NCI-H2196 (cell line): ENCODE results near the gene CSE1L.
"Not testable (repeated sequence)": the region's sequence is repeated elsewhere in the genome, so short reads cannot be mapped to it uniquely, and the experiment has no call there.

Experiments used
- DNase-seq: peaks from one replicate; lab custom pipeline; 2025; ENCODE audit not compliant: unreplicated experiment; lab: John Stamatoyannopoulos, UW

The CSE1L gene

DNA sequence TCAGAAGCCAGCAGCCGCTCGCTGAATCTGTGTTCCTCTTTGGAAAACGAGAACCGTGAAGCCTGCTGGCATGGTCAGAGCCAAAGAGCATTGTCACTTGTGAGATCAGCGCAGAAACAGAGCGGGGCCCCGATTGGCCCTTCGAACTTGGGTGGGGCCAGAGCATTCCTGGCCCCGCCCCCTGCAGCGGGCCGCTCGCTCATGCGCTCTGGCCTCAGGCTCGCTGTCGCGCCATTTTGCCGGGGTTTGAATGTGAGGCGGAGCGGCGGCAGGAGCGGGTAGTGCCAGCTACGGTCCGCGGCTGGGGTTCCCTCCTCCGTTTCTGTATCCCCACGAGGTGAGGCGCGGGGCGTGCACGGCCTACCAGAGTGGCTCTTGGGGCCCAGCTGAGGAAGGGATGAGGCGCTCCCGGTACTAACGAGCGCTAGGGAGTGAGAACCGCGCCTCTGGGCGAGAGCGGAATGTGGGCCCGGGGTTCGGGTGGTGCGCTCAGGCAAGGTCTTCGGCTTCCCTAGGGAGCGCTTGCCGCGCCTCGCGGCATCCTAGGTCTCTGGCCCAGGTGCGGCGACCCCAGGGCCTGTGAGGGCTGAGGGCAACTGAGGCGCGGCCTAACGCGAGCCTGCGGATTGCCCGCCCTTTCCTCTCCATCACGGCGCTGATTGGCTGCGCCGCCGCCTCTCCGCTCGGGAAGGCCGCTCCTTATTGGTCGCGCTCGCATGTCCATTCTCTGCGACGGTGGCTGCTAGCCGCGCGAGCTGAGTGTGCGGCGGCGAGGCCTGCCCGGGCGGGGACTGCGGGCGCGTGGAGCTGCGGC, at the start of gene CSE1L:
TSS of gene CSE1L (plus strand) at position 226 of the 814 bp plus-strand sequence. CDS start 12,152 bp downstream, outside the sequence.
- DNase-seq = peak; percentile 95

DNA sequence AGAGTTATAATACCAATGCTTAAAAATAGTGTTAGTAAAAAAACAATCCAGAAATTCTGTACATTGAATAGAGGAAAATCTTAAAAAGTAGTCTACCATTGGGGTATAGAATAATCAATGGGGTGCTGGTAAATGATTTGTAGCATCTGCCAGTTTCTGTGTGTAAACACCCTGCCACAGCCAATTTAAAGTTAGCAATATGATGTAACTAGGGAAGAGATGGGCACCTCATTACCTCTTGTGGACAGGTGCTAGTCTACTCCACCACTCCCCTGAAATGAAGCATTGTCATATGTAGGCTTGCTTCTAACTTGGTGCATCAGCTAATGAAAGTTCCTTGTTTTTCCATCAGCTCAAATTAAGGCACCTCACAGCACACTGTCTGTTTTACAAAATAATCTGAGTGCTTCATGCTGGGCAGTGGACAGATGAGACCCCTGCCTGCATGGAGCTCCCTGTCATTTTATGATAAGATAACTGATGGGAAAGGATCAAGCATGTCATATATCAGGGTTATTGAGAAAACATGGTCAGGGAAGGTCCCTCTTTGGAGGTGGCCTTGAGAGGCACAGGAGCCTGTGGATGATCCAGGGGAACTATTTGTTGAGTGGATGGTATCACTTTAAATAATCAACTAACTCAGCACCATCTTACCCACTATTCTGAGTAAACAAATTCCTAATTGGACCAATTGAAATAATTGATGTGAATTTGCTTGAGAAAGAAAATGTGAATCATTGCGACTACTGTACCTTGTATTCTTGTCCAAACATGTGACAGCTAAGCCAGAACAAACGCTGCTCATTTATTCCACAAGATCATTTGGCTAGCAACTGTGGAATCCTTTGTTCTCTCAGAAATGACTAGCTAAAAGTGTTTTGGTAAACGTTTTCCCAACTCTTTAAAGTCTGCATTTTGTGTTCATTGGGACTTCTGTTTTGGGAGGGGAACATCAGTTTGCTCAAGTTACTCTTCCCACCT, 45.9 kb upstream of the CSE1L start:
- no peak for DNase-seq

DNA sequence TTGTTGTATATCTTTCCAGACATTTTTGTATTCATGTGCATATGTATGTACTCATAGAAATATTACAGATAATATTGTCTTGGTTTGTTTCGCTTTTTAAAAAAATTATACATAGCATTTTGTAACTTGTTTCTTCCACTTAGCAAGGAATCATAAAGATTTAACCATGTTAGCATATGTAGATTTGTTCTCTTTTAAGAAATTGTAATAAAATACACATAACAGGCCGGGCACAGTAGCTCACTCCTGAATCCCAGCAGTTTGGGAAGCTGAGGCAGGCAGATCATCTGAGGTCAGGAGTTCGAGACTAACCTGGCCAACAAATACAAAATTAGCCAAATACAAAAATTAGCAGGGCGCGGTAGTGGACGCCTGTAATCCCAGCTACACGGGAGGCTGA, 44.4 kb upstream of the CSE1L start:
- no peak for DNase-seq

- DNase-seq = no peak
Measured at GRCh38 chr20:49006446-49006980, 39.6 kb upstream of the CSE1L start.

GRCh38 chr20:49009899-49010631, 36.0 kb upstream of the CSE1L start:
- no peak for DNase-seq

DNA sequence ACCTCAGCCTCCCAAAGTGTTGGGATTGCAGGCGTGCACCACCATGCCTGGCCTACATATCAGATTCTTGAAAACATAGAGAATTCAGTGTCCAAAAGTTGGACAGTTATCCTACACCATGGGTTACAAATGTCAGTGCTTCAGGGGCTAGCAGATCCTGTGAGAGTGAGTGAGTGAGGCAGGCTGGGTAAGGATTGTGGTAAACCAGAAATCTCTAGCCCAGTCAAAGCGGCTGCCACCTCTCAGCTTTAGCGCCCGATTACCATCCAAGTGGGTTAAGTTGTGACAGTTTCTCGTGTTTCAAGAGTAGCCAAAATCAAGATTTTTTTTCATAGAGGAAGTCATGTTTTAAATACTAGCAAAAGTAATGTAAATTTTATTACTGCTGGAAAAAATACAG, 21.9 kb upstream of the CSE1L start:
- no peak for DNase-seq

DNA sequence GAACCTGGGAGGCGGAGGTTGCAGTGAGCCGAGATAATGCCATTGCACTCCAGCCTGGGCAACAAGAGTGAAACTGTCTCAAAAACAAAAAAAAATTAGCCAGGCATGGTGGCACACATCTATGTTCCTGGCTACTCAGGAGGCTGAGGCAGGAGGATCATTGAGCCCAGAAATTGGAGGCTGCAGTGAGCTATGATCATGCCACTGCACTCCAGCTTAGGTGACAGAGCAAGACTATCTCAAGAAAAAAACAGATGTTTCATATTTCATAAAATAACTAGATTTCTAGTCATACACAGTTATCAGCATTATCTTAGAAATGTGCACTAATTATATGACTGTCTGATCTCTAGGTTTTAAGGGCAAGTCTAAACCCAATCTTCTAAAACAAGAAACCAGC, 17.9 kb upstream of the CSE1L start:
- DNase-seq = not testable (repeated sequence)

- peak; percentile 21 for DNase-seq
Measured at GRCh38 chr20:49028684-49029083, 17.4 kb upstream of the CSE1L start.

DNA sequence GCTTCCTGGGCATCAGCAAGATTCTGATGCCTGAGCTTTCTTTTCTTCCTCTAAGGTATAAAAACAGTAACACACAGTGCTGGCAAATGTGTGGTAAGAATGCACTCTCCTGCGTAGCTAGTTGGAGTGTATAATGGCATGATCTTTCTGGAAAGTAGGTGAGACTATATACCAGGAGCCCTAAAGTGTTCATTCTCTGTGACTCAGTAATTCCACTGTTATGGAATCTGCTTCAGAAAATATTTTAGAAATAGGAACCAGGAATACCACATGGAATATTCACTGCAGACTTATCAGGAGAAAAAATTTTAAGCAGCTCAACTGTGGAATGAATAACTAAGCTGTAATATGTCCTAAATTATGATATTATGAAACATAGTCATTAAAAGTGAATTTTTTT, 16.9 kb upstream of the CSE1L start:
- DNase-seq = no peak

DNA sequence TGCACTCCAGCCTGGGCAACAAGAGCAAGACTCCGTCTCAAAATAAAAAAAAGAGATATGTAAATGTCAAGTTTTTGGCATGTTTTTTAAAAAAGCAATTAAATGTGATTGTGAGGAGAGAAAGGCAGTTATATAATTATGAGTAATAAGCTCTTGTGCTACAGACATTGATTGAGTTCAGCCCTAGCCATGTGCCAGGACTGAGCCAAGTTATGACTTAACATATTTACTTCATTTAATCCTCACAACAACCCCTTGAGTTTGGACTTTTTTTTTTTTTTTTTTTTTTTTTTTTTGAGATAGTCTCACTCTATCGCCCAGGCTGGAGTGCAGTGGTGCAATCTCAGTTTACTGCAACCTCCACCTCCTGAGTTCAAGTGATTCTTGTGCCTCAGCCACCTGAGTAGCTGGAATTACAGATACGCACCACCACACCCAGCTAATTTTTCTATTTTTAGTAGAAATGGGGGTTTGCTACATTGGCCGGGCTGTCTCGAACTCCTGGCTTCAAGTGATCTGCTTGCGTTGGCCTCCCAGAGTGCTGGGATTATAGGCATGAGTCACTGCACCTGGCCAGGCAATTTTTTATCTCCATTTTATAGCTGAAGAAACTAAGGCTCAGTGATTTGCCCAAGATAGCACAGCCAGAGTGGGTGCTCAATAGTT, 15.0 kb upstream of the CSE1L start:
- DNase-seq = no peak

GRCh38 chr20:49032455-49032854, 13.7 kb upstream of the CSE1L start:
- no peak for DNase-seq

GRCh38 chr20:49034070-49034732, 11.9 kb upstream of the CSE1L start:
- DNase-seq = no peak

GRCh38 chr20:49037962-49038387, 8.1 kb upstream of the CSE1L start:
- peak; percentile 7 for DNase-seq

GRCh38 chr20:49039854-49040253, 6.3 kb upstream of the CSE1L start:
- DNase-seq = no peak

DNA sequence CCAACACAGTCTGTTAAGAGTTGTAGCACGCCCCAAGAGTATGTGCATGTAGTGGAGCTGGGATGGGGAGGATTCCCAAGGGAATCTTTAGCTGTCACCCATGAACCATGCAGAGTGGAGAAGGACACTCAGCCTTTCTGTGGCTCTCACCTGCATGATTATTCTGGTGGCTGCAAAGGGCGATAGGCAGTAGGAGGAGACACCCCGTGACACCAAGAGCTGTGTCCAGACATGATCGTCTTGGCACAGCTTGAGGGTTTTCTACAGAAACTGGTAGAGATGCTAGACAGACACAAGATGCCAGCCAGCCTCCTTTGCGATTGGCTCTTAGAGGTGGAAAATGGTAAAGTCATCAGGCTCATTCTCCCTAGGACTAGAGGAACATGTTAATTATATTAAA, 3.1 kb upstream of the CSE1L start:
- no peak for DNase-seq

DNA sequence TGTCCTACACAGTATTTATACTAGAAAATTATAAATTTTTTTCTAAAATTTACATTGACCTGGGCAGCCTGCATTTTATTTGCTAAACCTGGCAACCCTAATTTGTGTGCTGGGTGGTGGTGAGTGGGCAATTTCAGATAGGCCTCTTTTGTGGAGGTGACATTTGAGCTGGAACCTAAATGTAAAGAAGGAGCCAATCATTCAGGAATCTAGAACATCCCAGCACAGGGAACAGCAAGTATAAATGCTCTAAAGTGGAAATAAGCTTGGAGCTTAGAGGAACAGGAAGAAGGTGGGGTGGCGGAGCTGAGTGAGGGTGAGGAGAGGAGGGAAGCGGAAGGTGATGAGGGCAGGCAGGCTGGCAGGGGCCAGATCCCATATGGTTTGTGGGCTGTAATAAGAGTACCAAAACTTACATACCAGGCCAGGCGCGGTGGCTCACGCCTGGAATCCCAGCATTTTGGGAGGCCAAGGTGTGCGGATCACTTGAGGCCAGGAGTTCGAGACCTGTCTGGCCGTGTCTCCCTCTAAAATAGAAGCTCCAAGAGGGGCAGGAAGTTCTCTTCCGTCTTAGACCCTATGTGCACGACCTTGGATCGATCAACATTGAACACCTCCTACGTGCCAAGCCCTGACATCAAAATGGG, 549 bp upstream of the CSE1L start:
- no peak for DNase-seq

DNA sequence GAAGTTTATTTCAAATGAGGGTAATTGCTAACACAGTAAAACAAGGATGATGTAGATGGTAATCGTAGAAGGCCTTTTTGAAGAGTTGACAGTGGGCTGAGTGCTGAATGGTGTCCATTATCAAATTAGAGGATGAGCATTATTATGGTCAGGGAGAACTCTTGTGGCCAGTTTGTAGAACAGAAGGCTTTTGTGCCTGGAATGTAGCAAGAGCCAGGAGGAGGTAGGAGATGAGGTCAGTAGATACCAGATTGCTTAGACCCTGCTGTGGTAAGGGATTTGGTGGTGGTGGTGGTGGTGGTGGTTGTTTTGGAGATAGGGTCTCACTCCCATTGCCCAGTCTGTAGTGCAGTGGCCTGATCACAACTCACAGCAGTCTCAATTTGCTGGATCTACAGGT, 6.2 kb downstream of the CSE1L start:
- no peak for DNase-seq

GRCh38 chr20:49054056-49054643, 8.0 kb downstream of the CSE1L start:
- no peak for DNase-seq

GRCh38 chr20:49063279-49063678, 17.2 kb downstream of the CSE1L start:
- DNase-seq = no peak
